ENCODE measurements around the gene U2SURP.

The U2SURP gene

GRCh38 chr3:143001369-143002082 lies at the start of gene U2SURP:
Gene U2SURP, plus strand, starts transcription at chr3:143001570. Its CDS starts 59 bp downstream, at chr3:143001629.
- DNase-seq (ENCODE audit: low read depth) = peak; percentile 82

GRCh38 chr3:142951794-142952193 lies 49.6 kb upstream of the U2SURP start:
- DNase-seq (ENCODE audit: low read depth) = no peak

- no peak for DNase-seq (ENCODE audit: low read depth)
Observed at GRCh38 chr3:142952272-142953193, 48.8 kb upstream of the U2SURP start.

- no peak for DNase-seq (ENCODE audit: low read depth)
Observed at GRCh38 chr3:142953443-142953842, 47.9 kb upstream of the U2SURP start.

- DNase-seq (ENCODE audit: low read depth) = no peak
Observed at GRCh38 chr3:142958707-142959106, 42.7 kb upstream of the U2SURP start.

- no peak for DNase-seq (ENCODE audit: low read depth)
Observed at GRCh38 chr3:142960322-142960850, 41.0 kb upstream of the U2SURP start.

- no peak for DNase-seq (ENCODE audit: low read depth)
Observed at GRCh38 chr3:142961539-142961938, 39.8 kb upstream of the U2SURP start.

GRCh38 chr3:142962175-142962519 lies 39.2 kb upstream of the U2SURP start:
- DNase-seq (ENCODE audit: low read depth) = no peak

- no peak for DNase-seq (ENCODE audit: low read depth)
Observed at GRCh38 chr3:142962520-142963233, 38.7 kb upstream of the U2SURP start.

GRCh38 chr3:142963234-142963515 lies 38.2 kb upstream of the U2SURP start:
- no peak for DNase-seq (ENCODE audit: low read depth)

- DNase-seq (ENCODE audit: low read depth) = no peak
Observed at GRCh38 chr3:142963516-142964448, 37.6 kb upstream of the U2SURP start, which contains the start of gene PAQR9. Gene PAQR9, minus strand, starts transcription at chr3:142963674. Its CDS starts 338 bp downstream, at chr3:142963336.

GRCh38 chr3:142965581-142965980 lies 35.8 kb upstream of the U2SURP start:
- DNase-seq (ENCODE audit: low read depth) = no peak

- no peak for DNase-seq (ENCODE audit: low read depth)
Observed at GRCh38 chr3:142966808-142967207, 34.6 kb upstream of the U2SURP start.

- DNase-seq (ENCODE audit: low read depth) = no peak
Observed at GRCh38 chr3:142968319-142969025, 32.9 kb upstream of the U2SURP start.

GRCh38 chr3:142971431-142971830 lies 29.9 kb upstream of the U2SURP start:
- DNase-seq (ENCODE audit: low read depth) = no peak

- no peak for DNase-seq (ENCODE audit: low read depth)
Observed at GRCh38 chr3:142972092-142972753, 29.1 kb upstream of the U2SURP start.

- no peak for DNase-seq (ENCODE audit: low read depth)
Observed at GRCh38 chr3:142973217-142974009, 28.0 kb upstream of the U2SURP start.

- no peak for DNase-seq (ENCODE audit: low read depth)
Observed at GRCh38 chr3:142975316-142975995, 25.9 kb upstream of the U2SURP start.
